ENCODE data around the gene EWSR1. TPM values are rescaled to one million over a fixed set of nuclear protein-coding genes. Genes with fewer than 3 reads are reported as not detected.
"Not testable (repeated sequence)": the region's sequence is repeated elsewhere in the genome, so short reads cannot be mapped to it uniquely, and the experiment has no call there.

The EWSR1 gene, protein sequence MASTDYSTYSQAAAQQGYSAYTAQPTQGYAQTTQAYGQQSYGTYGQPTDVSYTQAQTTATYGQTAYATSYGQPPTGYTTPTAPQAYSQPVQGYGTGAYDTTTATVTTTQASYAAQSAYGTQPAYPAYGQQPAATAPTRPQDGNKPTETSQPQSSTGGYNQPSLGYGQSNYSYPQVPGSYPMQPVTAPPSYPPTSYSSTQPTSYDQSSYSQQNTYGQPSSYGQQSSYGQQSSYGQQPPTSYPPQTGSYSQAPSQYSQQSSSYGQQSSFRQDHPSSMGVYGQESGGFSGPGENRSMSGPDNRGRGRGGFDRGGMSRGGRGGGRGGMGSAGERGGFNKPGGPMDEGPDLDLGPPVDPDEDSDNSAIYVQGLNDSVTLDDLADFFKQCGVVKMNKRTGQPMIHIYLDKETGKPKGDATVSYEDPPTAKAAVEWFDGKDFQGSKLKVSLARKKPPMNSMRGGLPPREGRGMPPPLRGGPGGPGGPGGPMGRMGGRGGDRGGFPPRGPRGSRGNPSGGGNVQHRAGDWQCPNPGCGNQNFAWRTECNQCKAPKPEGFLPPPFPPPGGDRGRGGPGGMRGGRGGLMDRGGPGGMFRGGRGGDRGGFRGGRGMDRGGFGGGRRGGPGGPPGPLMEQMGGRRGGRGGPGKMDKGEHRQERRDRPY
- total RNA-seq = 100 to 1,000 TPM; 183 to 203 (median 198) TPM

DNA sequence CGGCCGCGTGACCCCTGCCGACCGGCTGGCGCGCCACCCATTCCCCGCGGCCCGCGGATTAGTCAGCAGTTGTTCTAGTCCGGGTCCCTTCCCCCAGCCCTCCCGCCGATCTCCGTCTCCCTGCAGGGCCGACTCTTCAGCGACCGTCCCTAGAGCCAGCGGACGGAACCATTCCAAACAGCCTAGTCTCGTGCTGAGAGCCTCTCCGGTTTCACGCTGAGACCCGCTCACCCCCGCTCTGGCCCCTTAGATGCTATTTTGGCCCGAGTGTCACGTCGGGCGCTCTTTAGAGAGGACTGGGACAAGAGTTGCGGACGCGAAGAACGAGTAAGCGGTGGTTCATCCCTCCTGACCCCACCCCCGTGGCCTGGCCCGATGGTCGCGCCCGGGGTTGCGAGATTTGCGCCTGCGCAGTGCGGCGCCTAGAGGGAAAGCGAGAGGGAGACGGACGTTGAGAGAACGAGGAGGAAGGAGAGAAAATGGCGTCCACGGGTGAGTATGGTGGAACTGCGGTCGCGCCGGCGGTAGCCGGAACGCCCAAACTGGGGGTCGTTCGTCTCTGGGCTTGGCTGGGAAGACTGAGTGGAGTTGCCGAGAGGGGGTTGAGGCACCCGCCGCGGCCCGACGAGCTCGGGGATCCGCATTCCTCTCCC, at the start of gene EWSR1, which contains the start of gene RHBDD3:
Gene EWSR1, plus strand, starts transcription at position 411 of the 653 bp plus-strand sequence. Its CDS starts 69 bp downstream, at position 480.
Gene RHBDD3, minus strand, starts transcription at position 124 of the 653 bp plus-strand sequence. CDS start 2,355 bp downstream, outside the sequence.
- H3K36me3 ChIP-seq = peaks cover 10 to 41% (median 37%) of the 10 kb centered on the region in 4 donors
- peak within 1 kb of the TSS; percentile 73 to 99 (median 90) for H3K4me3 ChIP-seq
- TF ChIP-seq EP300 (IDR thresholded peaks at IDR 0.05) (no peak), POLR2AphosphoS5 (IDR thresholded peaks at IDR 0.05) (peak; percentile 94 to 96), POLR2A (IDR thresholded peaks at IDR 0.05; ENCODE audit: low read depth) (peak; percentile 74)
- TF ChIP-seq, protein P1, sequence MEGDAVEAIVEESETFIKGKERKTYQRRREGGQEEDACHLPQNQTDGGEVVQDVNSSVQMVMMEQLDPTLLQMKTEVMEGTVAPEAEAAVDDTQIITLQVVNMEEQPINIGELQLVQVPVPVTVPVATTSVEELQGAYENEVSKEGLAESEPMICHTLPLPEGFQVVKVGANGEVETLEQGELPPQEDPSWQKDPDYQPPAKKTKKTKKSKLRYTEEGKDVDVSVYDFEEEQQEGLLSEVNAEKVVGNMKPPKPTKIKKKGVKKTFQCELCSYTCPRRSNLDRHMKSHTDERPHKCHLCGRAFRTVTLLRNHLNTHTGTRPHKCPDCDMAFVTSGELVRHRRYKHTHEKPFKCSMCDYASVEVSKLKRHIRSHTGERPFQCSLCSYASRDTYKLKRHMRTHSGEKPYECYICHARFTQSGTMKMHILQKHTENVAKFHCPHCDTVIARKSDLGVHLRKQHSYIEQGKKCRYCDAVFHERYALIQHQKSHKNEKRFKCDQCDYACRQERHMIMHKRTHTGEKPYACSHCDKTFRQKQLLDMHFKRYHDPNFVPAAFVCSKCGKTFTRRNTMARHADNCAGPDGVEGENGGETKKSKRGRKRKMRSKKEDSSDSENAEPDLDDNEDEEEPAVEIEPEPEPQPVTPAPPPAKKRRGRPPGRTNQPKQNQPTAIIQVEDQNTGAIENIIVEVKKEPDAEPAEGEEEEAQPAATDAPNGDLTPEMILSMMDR (IDR thresholded peaks at IDR 0.05) = peak in 1 of 3 experiments; percentile 17
- intact Hi-C loops (cut with DNase I) = loop anchor here (2.0 kb wide), 1 partner anchor 39 kb away; the partner anchor contains the start of gene GAS2L1
- whole genome bisulfite sequencing = 0% methylated on average over 50 of the region's 67 CpGs
- peak within 1 kb of the TSS; percentile 96 to 100 (median 98) for H3K27ac ChIP-seq (replicated peaks in 1 of 4)
- no peaks in the 10 kb centered on the region for H3K9me3 ChIP-seq
- no peaks in the 10 kb centered on the region for H3K27me3 ChIP-seq
- DNase-seq (ENCODE audit: extremely low spot score) = peak; percentile 98
- H3K4me1 ChIP-seq = peaks cover 47 to 60% (median 57%) of the 10 kb centered on the region in 4 donors

DNA sequence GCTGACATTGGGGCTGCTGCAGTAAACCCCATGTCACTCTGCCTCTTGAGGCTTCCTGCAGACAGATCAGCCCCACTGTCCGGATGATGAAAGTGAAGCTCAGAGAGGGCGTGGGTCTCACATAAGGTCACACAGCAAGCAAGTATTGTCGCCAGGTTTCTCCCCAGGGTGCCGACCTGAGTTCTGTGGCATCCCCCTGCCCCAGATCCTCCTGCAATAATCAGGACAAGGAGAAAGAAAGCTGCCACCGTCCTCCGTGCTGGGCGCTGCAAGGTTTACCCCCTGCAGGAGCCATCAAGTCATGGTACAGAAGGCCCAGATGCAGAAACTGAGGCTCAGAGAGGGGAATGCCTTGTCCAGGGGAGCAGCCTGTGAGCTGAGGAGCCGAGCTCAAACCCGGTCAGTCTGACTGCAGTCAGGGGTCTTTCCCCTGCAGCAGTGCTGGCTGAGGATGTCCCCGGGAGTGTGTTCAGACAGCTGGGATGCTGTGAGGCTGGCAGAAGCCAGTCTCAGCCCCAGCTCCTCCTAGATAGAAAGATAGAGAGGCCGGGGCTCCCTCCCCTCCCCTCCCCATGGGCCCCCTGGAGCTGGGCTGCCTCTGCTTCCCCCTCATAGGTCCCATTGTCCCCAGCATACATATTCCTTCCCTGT, 49.2 kb upstream of the EWSR1 start:
- no peak overlapping the region for H3K4me3 ChIP-seq
- 87% methylated on average over 7 of the region's 11 CpGs for WGBS
- intact Hi-C loops (cut with DNase I) = no loop called here
- no peaks in the 10 kb centered on the region for H3K9me3 ChIP-seq
- DNase-seq (ENCODE audit: extremely low spot score) = no peak
- no peak overlapping the region for H3K27ac ChIP-seq (replicated peaks in 1 of 4)
- H3K4me1 ChIP-seq = peaks cover 0 to 14% (median 9%) of the 10 kb centered on the region in 4 donors
- TF ChIP-seq POLR2A (IDR thresholded peaks at IDR 0.05; ENCODE audit: low read depth) (no peak), POLR2AphosphoS5 (IDR thresholded peaks at IDR 0.05) (no peak), EP300 (IDR thresholded peaks at IDR 0.05) (no peak)
- TF ChIP-seq, protein P1 (IDR thresholded peaks at IDR 0.05) = no peak
- no peaks in the 10 kb centered on the region for H3K36me3 ChIP-seq
- H3K27me3 ChIP-seq = no peaks in the 10 kb centered on the region

DNA sequence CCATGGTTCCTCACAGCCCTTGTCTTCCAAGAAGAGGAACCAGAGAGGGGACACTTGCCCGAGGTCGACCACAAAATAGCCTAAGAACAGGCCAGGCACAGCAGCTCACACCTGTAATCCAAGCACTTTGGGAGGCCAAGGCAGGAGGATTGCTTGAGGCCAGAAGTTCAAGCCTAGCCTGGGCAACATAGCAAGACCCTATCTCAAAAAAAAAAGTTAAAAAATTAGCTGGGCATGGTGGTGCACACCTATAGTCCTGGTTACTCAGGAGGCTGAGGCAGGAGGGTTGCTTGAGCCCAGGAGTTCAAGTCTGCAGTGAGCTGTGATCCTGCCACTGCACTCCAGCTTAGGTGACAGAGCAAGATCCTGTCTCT, 48.7 kb upstream of the EWSR1 start:
- intact Hi-C loops (cut with DNase I); H3K9me3 ChIP-seq; H3K27ac ChIP-seq (replicated peaks in 1 of 4): not testable (repeated sequence)

DNA sequence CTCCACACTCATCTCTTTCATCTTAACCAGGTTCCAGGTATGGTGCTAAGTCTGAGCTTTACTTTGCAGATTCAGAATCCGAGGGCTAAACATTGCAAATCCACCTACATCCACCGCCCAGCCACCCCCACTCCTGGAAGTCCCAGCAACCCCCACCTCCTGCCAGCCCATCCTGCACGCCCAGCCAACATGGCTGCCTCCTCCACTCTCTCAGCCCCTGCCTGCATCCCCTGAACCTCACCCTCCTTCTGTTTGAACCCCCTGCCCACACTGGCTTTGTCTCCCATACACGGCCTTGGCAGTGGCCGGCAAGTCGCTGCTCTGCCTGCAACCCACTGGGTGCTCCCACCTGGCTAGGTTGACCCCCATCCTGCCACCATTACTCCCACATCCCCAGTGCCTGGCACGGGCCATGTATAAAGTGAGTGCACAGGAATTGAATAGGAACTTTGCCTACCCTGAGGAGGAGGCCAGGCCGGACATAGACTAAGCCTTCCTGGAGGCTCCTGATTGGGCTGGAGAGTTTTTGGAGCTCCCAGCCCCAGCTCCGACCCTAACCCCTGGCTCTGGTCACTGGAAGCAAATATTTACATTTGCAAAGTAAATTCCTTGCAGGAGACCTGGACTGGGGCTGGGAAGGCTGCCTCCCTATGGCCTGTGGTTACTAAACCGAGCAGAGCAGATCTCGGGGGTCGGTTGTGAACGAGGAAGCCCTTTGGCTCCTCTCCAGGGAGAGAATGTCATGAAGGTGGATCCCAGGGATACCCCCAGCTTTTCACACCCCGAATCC, 48.0 kb upstream of the EWSR1 start:
- Histone ChIP-seq H3K27ac (replicated peaks in 1 of 4) (no peak overlapping the region), H3K27me3 (no peaks in the 10 kb centered on the region), H3K36me3 (no peaks in the 10 kb centered on the region), H3K9me3 (no peaks in the 10 kb centered on the region), H3K4me1 (peaks cover 4 to 26% (median 20%) of the 10 kb centered on the region in 4 donors), H3K4me3 (no peak overlapping the region)
- intact Hi-C loops (cut with DNase I) = no loop called here
- WGBS = 91% methylated on average over 10 of the region's 14 CpGs
- no peak for DNase-seq (ENCODE audit: extremely low spot score)
- TF ChIP-seq POLR2AphosphoS5 (IDR thresholded peaks at IDR 0.05) = no peak
- TF ChIP-seq, protein P1 (IDR thresholded peaks at IDR 0.05) = no peak
- no peak for TF ChIP-seq EP300 (IDR thresholded peaks at IDR 0.05)
- TF ChIP-seq POLR2A (IDR thresholded peaks at IDR 0.05; ENCODE audit: low read depth) = no peak

More for the DNA sequence above, 48.7 kb upstream of the EWSR1 start:
- H3K4me3 ChIP-seq; H3K36me3 ChIP-seq; DNase-seq (ENCODE audit: extremely low spot score); H3K27me3 ChIP-seq: not testable (repeated sequence)
- H3K4me1 ChIP-seq = peaks cover 0 to 19% (median 14%) of the 10 kb centered on the region in 4 donors
- WGBS = 63% methylated on average over 2 of the region's 2 CpGs
